NT2/D1 (cell line): ENCODE data around the gene ETF1.

Experiments used
- DNase-seq: peaks from one replicate; pipeline ENCODE4 v3.0.0-alpha.2; 2011; ENCODE audit warnings: low read depth, low spot score
- H3K27me3 ChIP-seq: 2 replicates; pipeline ENCODE4 v1.6.0; 2011; ENCODE audit warnings: mild to moderate bottlenecking; ENCODE audit not compliant: insufficient read length, insufficient read depth
- H3K36me3 ChIP-seq: 2 replicates; pipeline ENCODE4 v1.6.1; 2011; ENCODE audit warnings: mild to moderate bottlenecking, low read length, mixed read lengths; ENCODE audit not compliant: insufficient read depth, insufficient read length
- H3K4me1 ChIP-seq: 2 replicates; pipeline ENCODE4 v1.5.1; 2011; ENCODE audit not compliant: insufficient read depth, insufficient read length
- H3K4me3 ChIP-seq: 2 replicates; pipeline ENCODE4 v1.5.1; 2011; ENCODE audit warnings: low read depth; ENCODE audit not compliant: insufficient read length
- H3K9ac ChIP-seq: 2 replicates; pipeline ENCODE4 v1.6.0; 2011; ENCODE audit warnings: low read depth; ENCODE audit not compliant: insufficient read length
- H3K9me3 ChIP-seq: 2 replicates; pipeline ENCODE4 v1.5.1; 2011; ENCODE audit warnings: mild to moderate bottlenecking, low read length; ENCODE audit not compliant: insufficient read depth
- SUZ12 ChIP-seq: IDR thresholded peaks from 2 replicates; pipeline ENCODE4 v1.6.1; 2011; ENCODE audit not compliant: insufficient read length, insufficient read depth; ENCODE audit errors: extremely low read depth
- YY1 ChIP-seq: IDR thresholded peaks from 2 replicates; pipeline ENCODE4 v1.6.1; 2011; ENCODE audit not compliant: insufficient read length, insufficient read depth
- ZNF274 ChIP-seq: IDR thresholded peaks from 2 replicates; pipeline ENCODE4 v1.6.1; 2011; ENCODE audit warnings: mild to moderate bottlenecking, low read depth, low read length

ETF1 gene

GRCh38 chr5:138472353-138472752 is 70.7 kb downstream of the ETF1 start:
- DNase-seq: no peak

DNA sequence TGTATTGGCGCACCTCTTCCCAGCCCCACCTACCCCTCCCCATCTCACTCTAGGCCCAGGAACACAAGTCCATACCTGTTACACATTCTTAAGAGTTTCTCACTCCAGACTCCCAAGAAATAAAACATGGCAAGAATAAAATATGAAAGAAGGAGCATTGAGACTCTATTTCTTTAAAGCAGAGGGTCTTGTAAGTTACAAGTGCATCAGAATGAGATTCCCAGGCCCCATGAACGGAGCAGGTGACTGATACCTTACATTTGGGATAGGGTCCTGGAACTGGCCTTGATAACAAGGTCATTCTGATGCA is 72.0 kb downstream of the ETF1 start:
- no peaks in the 10 kb centered on the region for H3K9me3 ChIP-seq
- TF ChIP-seq SUZ12 (no peak), ZNF274 (no peak), YY1 (no peak)

More at GRCh38 chr5:138472353-138472752, 70.7 kb downstream of the ETF1 start:
- H3K9ac ChIP-seq: no peak overlapping the region
- H3K9me3 ChIP-seq: no peaks in the 10 kb centered on the region
- H3K36me3 ChIP-seq: peaks cover 2% of the 10 kb centered on the region
- TF ChIP-seq SUZ12 (no peak), YY1 (no peak), ZNF274 (no peak)
- no peak overlapping the region for H3K4me3 ChIP-seq
- H3K4me1 ChIP-seq: no peaks in the 10 kb centered on the region
- no peaks in the 10 kb centered on the region for H3K27me3 ChIP-seq

GRCh38 chr5:138470322-138471051 is 72.5 kb downstream of the ETF1 start:
- DNase-seq: no peak
- TF ChIP-seq SUZ12: no peak
- no peak for TF ChIP-seq YY1
- TF ChIP-seq ZNF274: no peak
- Histone ChIP-seq H3K36me3 (peaks cover 3% of the 10 kb centered on the region), H3K27me3 (peaks cover 12% of the 10 kb centered on the region), H3K4me1 (peaks cover 4% of the 10 kb centered on the region), H3K9me3 (no peaks in the 10 kb centered on the region), H3K9ac (no peak overlapping the region), H3K4me3 (no peak overlapping the region)

More for the DNA sequence above, 72.0 kb downstream of the ETF1 start:
- peaks cover 8% of the 10 kb centered on the region for H3K27me3 ChIP-seq
- no peak for DNase-seq
- peaks cover 3% of the 10 kb centered on the region for H3K36me3 ChIP-seq
- no peak overlapping the region for H3K9ac ChIP-seq
- no peak overlapping the region for H3K4me3 ChIP-seq
- H3K4me1 ChIP-seq: peaks cover 4% of the 10 kb centered on the region

DNA sequence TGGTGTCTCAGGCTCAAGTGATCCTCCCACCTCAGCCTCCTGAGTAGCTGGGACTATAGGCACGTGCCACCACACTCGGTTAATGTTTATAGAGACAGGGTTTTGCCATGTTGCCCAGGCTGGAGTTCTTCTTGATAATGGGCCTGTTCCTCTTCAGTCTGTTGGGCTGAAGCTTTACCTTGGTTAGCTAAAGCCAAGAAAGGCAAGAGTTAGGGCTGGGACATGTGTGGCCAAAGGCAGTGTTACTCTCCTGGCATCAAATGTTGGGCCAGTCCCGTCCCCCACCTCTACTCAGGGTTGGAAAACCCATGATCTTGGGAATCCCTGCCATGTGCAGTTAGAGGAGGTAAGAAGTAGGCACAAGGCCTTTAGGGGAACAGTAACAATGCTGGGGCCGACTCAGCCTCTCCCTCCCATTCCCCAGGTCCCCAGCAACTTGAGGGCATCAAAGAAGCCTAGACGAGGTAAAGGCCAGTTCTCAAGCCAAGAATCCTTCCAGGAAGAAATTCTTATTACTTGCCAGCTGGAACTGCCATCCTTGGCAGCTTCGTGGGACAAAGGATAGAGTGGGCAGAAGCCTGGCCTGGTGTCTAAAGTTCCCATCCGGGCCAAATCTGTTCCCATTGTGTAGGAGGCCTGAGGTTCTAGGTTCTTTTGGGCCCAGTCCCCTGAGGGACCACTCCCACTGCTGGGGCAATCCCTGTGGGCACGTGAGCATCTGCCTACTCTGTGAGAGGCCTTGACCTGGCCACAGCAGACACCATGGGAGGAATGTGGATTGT is 73.3 kb downstream of the ETF1 start:
- no peak for TF ChIP-seq ZNF274
- TF ChIP-seq SUZ12: no peak
- no peak for TF ChIP-seq YY1

GRCh38 chr5:138468966-138469539 is 74.0 kb downstream of the ETF1 start:
- peaks cover 12% of the 10 kb centered on the region for H3K27me3 ChIP-seq
- H3K9me3 ChIP-seq: no peaks in the 10 kb centered on the region
- H3K9ac ChIP-seq: no peak overlapping the region
- no peak for DNase-seq
- peaks cover 4% of the 10 kb centered on the region for H3K4me1 ChIP-seq
- H3K4me3 ChIP-seq: no peak overlapping the region
- TF ChIP-seq YY1: no peak
- TF ChIP-seq ZNF274: no peak
- TF ChIP-seq SUZ12: no peak
- H3K36me3 ChIP-seq: peaks cover 3% of the 10 kb centered on the region

More for the DNA sequence above, 73.3 kb downstream of the ETF1 start:
- H3K9me3 ChIP-seq: no peaks in the 10 kb centered on the region
- H3K27me3 ChIP-seq: peaks cover 12% of the 10 kb centered on the region
- no peak overlapping the region for H3K9ac ChIP-seq
- H3K4me1 ChIP-seq: peaks cover 4% of the 10 kb centered on the region
- no peak overlapping the region for H3K4me3 ChIP-seq
- H3K36me3 ChIP-seq: peaks cover 3% of the 10 kb centered on the region
- DNase-seq: no peak

DNA sequence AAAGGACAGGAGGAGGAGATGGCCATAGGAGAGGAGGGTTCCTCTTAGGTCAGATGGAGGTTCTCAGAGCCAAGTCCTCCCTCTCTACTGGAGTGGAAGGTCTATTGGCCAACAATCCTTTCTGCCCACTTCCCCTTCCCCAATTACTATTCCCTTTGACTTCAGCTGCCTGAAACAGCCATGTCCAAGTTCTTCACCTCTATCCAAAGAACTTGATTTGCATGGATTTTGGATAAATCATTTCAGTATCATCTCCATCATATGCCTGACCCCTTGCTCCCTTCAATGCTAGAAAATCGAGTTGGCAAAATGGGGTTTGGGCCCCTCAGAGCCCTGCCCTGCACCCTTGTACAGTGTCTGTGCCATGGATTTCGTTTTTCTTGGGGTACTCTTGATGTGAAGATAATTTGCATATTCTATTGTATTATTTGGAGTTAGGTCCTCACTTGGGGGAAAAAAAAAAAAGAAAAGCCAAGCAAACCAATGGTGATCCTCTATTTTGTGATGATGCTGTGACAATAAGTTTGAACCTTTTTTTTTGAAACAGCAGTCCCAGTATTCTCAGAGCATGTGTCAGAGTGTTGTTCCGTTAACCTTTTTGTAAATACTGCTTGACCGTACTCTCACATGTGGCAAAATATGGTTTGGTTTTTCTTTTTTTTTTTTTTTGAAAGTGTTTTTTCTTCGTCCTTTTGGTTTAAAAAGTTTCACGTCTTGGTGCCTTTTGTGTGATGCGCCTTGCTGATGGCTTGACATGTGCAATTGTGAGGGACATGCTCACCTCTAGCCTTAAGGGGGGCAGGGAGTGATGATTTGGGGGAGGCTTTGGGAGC is 74.7 kb downstream of the ETF1 start:
- no peak for DNase-seq
- H3K9ac ChIP-seq: no peak overlapping the region
- TF ChIP-seq YY1: no peak
- no peak for TF ChIP-seq ZNF274
- TF ChIP-seq SUZ12: no peak
- H3K27me3 ChIP-seq: peaks cover 12% of the 10 kb centered on the region
- peaks cover 4% of the 10 kb centered on the region for H3K4me1 ChIP-seq
- no peaks in the 10 kb centered on the region for H3K9me3 ChIP-seq
- H3K4me3 ChIP-seq: no peak overlapping the region
- peaks cover 3% of the 10 kb centered on the region for H3K36me3 ChIP-seq
